ENCODE measurements around the gene PDCD11.
A peak's percentile ranks its signal among the peaks of the same experiment; 100 is the strongest.
"Not testable (repeated sequence)": the region's sequence is repeated elsewhere in the genome, so short reads cannot be mapped to it uniquely, and the experiment has no call there.

Gene PDCD11

GRCh38 chr10:103416436-103417147 is 20.2 kb downstream of the PDCD11 start:
- Histone ChIP-seq H3K4me3 (ENCODE audit: low read depth, low read length) (no peak overlapping the region), H3K79me2 (ENCODE audit: control insufficient read depth, insufficient read depth, low read length, unreplicated experiment) (peaks cover 2% of the 10 kb centered on the region), H3K27me3 (ENCODE audit: insufficient read depth, low read length) (no peaks in the 10 kb centered on the region), H3K4me1 (ENCODE audit: control insufficient read depth, insufficient read depth, low read length, unreplicated experiment) (no peaks in the 10 kb centered on the region), H3K27ac (ENCODE audit: low read depth, low read length) (no peak overlapping the region), H2AFZ (ENCODE audit: low read length, unreplicated experiment) (no peak overlapping the region), H3K36me3 (ENCODE audit: insufficient read depth, low read length) (peaks cover 43% of the 10 kb centered on the region)

- peaks cover 41% of the 10 kb centered on the region for H3K36me3 ChIP-seq (ENCODE audit: insufficient read depth, low read length)
- H3K27ac ChIP-seq (ENCODE audit: low read depth, low read length); H3K79me2 ChIP-seq (ENCODE audit: control insufficient read depth, insufficient read depth, low read length, unreplicated experiment); H3K27me3 ChIP-seq (ENCODE audit: insufficient read depth, low read length); H2AFZ ChIP-seq (ENCODE audit: low read length, unreplicated experiment); H3K4me1 ChIP-seq (ENCODE audit: control insufficient read depth, insufficient read depth, low read length, unreplicated experiment); H3K4me3 ChIP-seq (ENCODE audit: low read depth, low read length): not testable (repeated sequence)
Observed at GRCh38 chr10:103417148-103417469, 20.7 kb downstream of the PDCD11 start.

DNA sequence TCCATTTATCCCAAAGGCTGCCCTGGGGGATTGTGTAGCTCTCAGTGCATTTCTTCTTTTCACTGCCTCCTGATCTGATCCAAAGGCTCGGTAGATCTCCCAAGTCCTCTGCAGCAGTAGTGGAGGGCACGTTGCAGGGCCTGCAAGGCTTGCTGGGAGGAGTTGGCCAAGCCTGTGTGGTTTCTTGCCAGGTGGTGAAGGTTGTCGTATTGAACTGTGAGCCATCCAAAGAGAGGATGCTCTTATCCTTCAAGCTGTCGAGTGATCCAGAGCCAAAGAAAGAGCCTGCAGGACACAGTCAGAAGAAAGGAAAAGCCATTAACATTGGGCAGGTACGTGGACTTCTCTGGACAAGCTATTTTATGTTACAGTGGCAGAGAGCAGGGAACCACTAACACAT is 21.2 kb downstream of the PDCD11 start:
- no peaks in the 10 kb centered on the region for H3K27me3 ChIP-seq (ENCODE audit: insufficient read depth, low read length)
- no peak overlapping the region for H2AFZ ChIP-seq (ENCODE audit: low read length, unreplicated experiment)
- peaks cover 45% of the 10 kb centered on the region for H3K36me3 ChIP-seq (ENCODE audit: insufficient read depth, low read length)
- no peak overlapping the region for H3K4me3 ChIP-seq (ENCODE audit: low read depth, low read length)
- no peak overlapping the region for H3K27ac ChIP-seq (ENCODE audit: low read depth, low read length)
- H3K79me2 ChIP-seq (ENCODE audit: control insufficient read depth, insufficient read depth, low read length, unreplicated experiment): peaks cover 2% of the 10 kb centered on the region
- no peaks in the 10 kb centered on the region for H3K4me1 ChIP-seq (ENCODE audit: control insufficient read depth, insufficient read depth, low read length, unreplicated experiment)

DNA sequence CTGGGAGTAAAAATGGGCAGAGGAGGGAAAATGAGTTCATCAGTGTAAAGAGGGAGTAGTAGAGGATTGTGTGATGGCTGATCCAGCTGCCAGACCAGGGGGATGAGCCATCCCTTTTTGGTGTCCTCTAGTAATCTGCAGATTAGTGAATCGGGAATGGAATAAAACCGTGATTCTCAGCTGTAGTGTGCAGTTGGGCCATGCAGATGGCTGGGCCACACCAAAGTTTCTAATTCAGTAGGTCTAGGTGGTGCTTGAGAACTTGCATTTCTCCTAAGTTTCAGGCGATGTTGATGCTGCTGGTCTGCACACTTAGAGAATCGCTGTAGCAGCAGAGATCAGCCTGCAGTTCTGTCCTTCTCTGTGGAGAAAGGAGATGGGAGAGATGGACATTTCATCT is 22.7 kb downstream of the PDCD11 start:
- Histone ChIP-seq H3K27me3 (ENCODE audit: insufficient read depth, low read length) (no peaks in the 10 kb centered on the region), H3K36me3 (ENCODE audit: insufficient read depth, low read length) (peaks cover 45% of the 10 kb centered on the region), H3K4me3 (ENCODE audit: low read depth, low read length) (no peak overlapping the region)

DNA sequence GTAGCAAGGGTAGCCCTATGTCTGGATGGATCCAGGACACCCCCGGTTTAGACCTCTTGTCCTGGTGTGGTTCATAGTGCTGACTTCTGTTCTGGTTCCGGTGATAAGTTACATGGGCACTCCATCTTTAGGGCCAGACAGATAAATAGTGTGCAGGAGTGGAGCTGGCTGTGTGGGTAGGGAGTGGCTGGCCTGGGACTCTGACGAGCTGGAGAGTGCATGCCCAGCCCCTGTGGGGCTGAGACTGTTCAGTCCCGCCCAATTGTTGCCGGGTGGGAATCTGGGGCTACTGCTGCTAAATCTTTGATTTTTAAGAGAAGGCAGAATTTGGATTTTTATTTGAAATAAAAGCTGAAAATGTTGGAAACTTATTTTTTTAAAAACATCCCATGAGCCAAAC is 27.3 kb downstream of the PDCD11 start:
- no peak overlapping the region for H3K4me3 ChIP-seq (ENCODE audit: low read depth, low read length)
- no peak overlapping the region for H2AFZ ChIP-seq (ENCODE audit: low read length, unreplicated experiment)
- no peaks in the 10 kb centered on the region for H3K4me1 ChIP-seq (ENCODE audit: control insufficient read depth, insufficient read depth, low read length, unreplicated experiment)
- no peak overlapping the region for H3K27ac ChIP-seq (ENCODE audit: low read depth, low read length)
- no peaks in the 10 kb centered on the region for H3K27me3 ChIP-seq (ENCODE audit: insufficient read depth, low read length)
- H3K36me3 ChIP-seq (ENCODE audit: insufficient read depth, low read length): peaks cover 44% of the 10 kb centered on the region
- peaks cover 2% of the 10 kb centered on the region for H3K79me2 ChIP-seq (ENCODE audit: control insufficient read depth, insufficient read depth, low read length, unreplicated experiment)

More for the DNA sequence above, 22.7 kb downstream of the PDCD11 start:
- peaks cover 2% of the 10 kb centered on the region for H3K79me2 ChIP-seq (ENCODE audit: control insufficient read depth, insufficient read depth, low read length, unreplicated experiment)
- H2AFZ ChIP-seq (ENCODE audit: low read length, unreplicated experiment): no peak overlapping the region
- H3K4me1 ChIP-seq (ENCODE audit: control insufficient read depth, insufficient read depth, low read length, unreplicated experiment): no peaks in the 10 kb centered on the region
- H3K27ac ChIP-seq (ENCODE audit: low read depth, low read length): no peak overlapping the region

DNA sequence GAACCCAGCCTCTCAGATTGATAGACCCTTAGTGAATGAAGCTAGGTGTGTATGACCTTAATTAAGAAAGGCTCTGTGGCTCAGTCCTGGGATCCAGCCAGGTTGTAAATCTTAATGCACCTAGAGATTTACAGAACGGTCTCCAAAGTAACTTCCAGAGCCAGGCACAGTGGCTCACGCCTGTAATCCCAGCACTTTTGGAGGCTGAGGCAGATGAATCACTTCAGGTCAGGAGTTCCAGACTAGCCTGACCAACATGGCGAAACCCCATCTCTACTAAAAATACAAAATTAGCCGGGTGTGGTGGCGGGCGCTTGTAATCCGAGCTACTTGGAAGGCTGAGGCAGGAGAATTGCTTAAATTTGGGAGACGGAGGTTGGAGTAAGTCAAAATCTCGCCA is 31.4 kb downstream of the PDCD11 start:
- H3K27ac ChIP-seq (ENCODE audit: low read depth, low read length): no peak overlapping the region
- H3K36me3 ChIP-seq (ENCODE audit: insufficient read depth, low read length): peaks cover 33% of the 10 kb centered on the region

DNA sequence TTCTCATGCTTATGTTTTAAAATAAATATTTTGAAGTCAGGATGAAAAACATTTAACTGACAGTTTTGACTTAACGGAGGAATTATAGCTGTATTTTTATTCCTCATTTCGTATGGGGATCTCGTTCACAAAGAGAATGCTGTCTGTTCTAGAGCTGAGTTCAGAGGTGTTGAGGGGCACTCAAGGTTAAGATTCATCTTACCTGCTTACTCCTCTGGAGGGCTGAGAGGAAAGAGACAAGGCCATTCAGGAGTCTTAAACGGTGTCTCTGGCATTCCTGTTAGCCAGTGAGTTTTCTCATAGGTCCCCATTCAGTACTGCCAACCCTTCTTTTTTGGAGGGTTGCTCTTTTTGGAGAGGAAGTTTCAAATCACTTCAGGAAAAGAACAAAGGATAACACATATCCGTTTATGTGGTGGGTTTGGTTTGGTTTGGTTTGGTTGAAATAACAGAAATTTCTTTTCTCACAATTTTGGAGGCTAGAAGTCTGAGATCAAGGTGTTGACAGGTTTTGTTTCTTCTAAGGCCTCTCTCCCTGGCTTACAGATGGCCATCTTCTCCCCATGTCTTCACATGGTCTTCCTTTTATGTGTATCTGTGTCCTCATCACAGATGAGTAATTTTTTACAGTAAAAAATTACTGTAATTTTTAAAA is 32.7 kb downstream of the PDCD11 start:
- H3K27me3 ChIP-seq (ENCODE audit: insufficient read depth, low read length): no peaks in the 10 kb centered on the region
- H3K27ac ChIP-seq (ENCODE audit: low read depth, low read length): no peak overlapping the region
- H3K79me2 ChIP-seq (ENCODE audit: control insufficient read depth, insufficient read depth, low read length, unreplicated experiment): no peaks in the 10 kb centered on the region
- peaks cover 30% of the 10 kb centered on the region for H3K36me3 ChIP-seq (ENCODE audit: insufficient read depth, low read length)
- no peak overlapping the region for H2AFZ ChIP-seq (ENCODE audit: low read length, unreplicated experiment)
- no peak overlapping the region for H3K4me3 ChIP-seq (ENCODE audit: low read depth, low read length)
- H3K4me1 ChIP-seq (ENCODE audit: control insufficient read depth, insufficient read depth, low read length, unreplicated experiment): peaks cover 8% of the 10 kb centered on the region

More for the DNA sequence above, 31.4 kb downstream of the PDCD11 start:
- no peak overlapping the region for H2AFZ ChIP-seq (ENCODE audit: low read length, unreplicated experiment)
- H3K27me3 ChIP-seq (ENCODE audit: insufficient read depth, low read length): no peaks in the 10 kb centered on the region
- no peaks in the 10 kb centered on the region for H3K79me2 ChIP-seq (ENCODE audit: control insufficient read depth, insufficient read depth, low read length, unreplicated experiment)
- H3K4me1 ChIP-seq (ENCODE audit: control insufficient read depth, insufficient read depth, low read length, unreplicated experiment): no peaks in the 10 kb centered on the region
- no peak overlapping the region for H3K4me3 ChIP-seq (ENCODE audit: low read depth, low read length)

- H3K36me3 ChIP-seq (ENCODE audit: insufficient read depth, low read length): peaks cover 32% of the 10 kb centered on the region
- H3K79me2 ChIP-seq (ENCODE audit: control insufficient read depth, insufficient read depth, low read length, unreplicated experiment): no peaks in the 10 kb centered on the region
- H3K27ac ChIP-seq (ENCODE audit: low read depth, low read length): no peak overlapping the region
- no peak overlapping the region for H3K4me3 ChIP-seq (ENCODE audit: low read depth, low read length)
- H2AFZ ChIP-seq (ENCODE audit: low read length, unreplicated experiment): no peak overlapping the region
- H3K4me1 ChIP-seq (ENCODE audit: control insufficient read depth, insufficient read depth, low read length, unreplicated experiment): peaks cover 14% of the 10 kb centered on the region
- no peaks in the 10 kb centered on the region for H3K27me3 ChIP-seq (ENCODE audit: insufficient read depth, low read length)
Observed at GRCh38 chr10:103429647-103430046, 33.2 kb downstream of the PDCD11 start.

- Histone ChIP-seq H3K36me3 (ENCODE audit: insufficient read depth, low read length) (peaks cover 35% of the 10 kb centered on the region), H3K27me3 (ENCODE audit: insufficient read depth, low read length) (no peaks in the 10 kb centered on the region), H2AFZ (ENCODE audit: low read length, unreplicated experiment) (no peak overlapping the region), H3K79me2 (ENCODE audit: control insufficient read depth, insufficient read depth, low read length, unreplicated experiment) (no peaks in the 10 kb centered on the region), H3K27ac (ENCODE audit: low read depth, low read length) (no peak overlapping the region), H3K4me1 (ENCODE audit: control insufficient read depth, insufficient read depth, low read length, unreplicated experiment) (peaks cover 19% of the 10 kb centered on the region), H3K4me3 (ENCODE audit: low read depth, low read length) (no peak overlapping the region)
Observed at GRCh38 chr10:103431902-103432301, 35.5 kb downstream of the PDCD11 start.

GRCh38 chr10:103433858-103434257 is 37.4 kb downstream of the PDCD11 start:
- Histone ChIP-seq H3K79me2 (ENCODE audit: control insufficient read depth, insufficient read depth, low read length, unreplicated experiment) (no peaks in the 10 kb centered on the region), H2AFZ (ENCODE audit: low read length, unreplicated experiment) (no peak overlapping the region), H3K27ac (ENCODE audit: low read depth, low read length) (peak overlapping the region; percentile 64), H3K36me3 (ENCODE audit: insufficient read depth, low read length) (peaks cover 22% of the 10 kb centered on the region), H3K4me1 (ENCODE audit: control insufficient read depth, insufficient read depth, low read length, unreplicated experiment) (peaks cover 19% of the 10 kb centered on the region), H3K27me3 (ENCODE audit: insufficient read depth, low read length) (no peaks in the 10 kb centered on the region), H3K4me3 (ENCODE audit: low read depth, low read length) (no peak overlapping the region)

DNA sequence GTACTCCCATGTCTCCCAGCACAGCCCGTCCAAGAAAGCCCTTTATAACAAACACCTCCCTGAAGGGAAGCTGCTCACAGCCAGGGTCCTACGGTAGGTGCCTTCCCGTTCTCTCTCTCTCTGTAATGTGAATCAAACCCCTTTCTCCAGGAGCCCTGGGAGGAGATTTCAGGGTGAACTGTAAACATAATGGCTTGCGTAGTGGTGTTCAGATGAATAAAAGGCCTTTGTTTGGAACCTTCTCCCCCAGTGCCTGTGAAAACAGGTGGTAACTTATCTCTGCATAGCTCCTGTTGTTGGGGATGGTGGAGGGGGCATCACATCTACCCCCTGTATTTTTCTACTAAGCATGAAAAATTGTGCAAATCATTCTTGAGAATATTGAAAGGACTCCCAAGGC is 43.4 kb downstream of the PDCD11 start:
- H3K4me3 ChIP-seq (ENCODE audit: low read depth, low read length): no peak overlapping the region
- peaks cover 23% of the 10 kb centered on the region for H3K36me3 ChIP-seq (ENCODE audit: insufficient read depth, low read length)
- peaks cover 27% of the 10 kb centered on the region for H3K4me1 ChIP-seq (ENCODE audit: control insufficient read depth, insufficient read depth, low read length, unreplicated experiment)
- no peaks in the 10 kb centered on the region for H3K27me3 ChIP-seq (ENCODE audit: insufficient read depth, low read length)
- no peaks in the 10 kb centered on the region for H3K79me2 ChIP-seq (ENCODE audit: control insufficient read depth, insufficient read depth, low read length, unreplicated experiment)
- H2AFZ ChIP-seq (ENCODE audit: low read length, unreplicated experiment): no peak overlapping the region
- no peak overlapping the region for H3K27ac ChIP-seq (ENCODE audit: low read depth, low read length)
